NB4 (cell line): Measurements from ENCODE around the gene PTPN5.

ENCODE experiments used
- DNase-seq: peaks from one replicate; pipeline ENCODE4 v3.0.0; 2010; ENCODE audit warnings: low read depth
- H3K4me3 ChIP-seq: one replicate; pipeline ENCODE4 v1.5.1; 2011; ENCODE audit warnings: mild to moderate bottlenecking, low read depth, low read length, moderate library complexity
- CTCF ChIP-seq: IDR thresholded peaks from one replicate; pipeline ENCODE4 v1.5.1; 2012; ENCODE audit warnings: low read depth, low read length
- MAX ChIP-seq: IDR thresholded peaks from 2 replicates; pipeline ENCODE4 v1.6.1; 2011; ENCODE audit warnings: low read depth, low read length
- MYC ChIP-seq: IDR thresholded peaks from 2 replicates; pipeline ENCODE4 v1.6.1; 2011; ENCODE audit warnings: low read depth, low read length
- POLR2A ChIP-seq: IDR thresholded peaks from 2 replicates; pipeline ENCODE4 v1.6.1; 2011; ENCODE audit warnings: mild to moderate bottlenecking; ENCODE audit not compliant: insufficient read length; ENCODE audit errors: extremely low read depth

Gene PTPN5

GRCh38 chr11:18748766-18749365 lies 42.7 kb downstream of the PTPN5 start:
- no peak overlapping the region for H3K4me3 ChIP-seq
- no peak for TF ChIP-seq POLR2A
- no peak for TF ChIP-seq MYC
- no peak for TF ChIP-seq CTCF
- no peak for TF ChIP-seq MAX
- no peak for DNase-seq

GRCh38 chr11:18745251-18745650 lies 46.3 kb downstream of the PTPN5 start:
- DNase-seq, result no peak
- TF ChIP-seq MAX, result no peak
- no peak for TF ChIP-seq CTCF
- TF ChIP-seq MYC, result no peak
- TF ChIP-seq POLR2A, result no peak
- no peak overlapping the region for H3K4me3 ChIP-seq

GRCh38 chr11:18743900-18744514 lies 47.6 kb downstream of the PTPN5 start:
- no peak for TF ChIP-seq MYC
- TF ChIP-seq MAX, result no peak
- TF ChIP-seq CTCF, result no peak
- TF ChIP-seq POLR2A, result no peak
- DNase-seq, result no peak
- no peak overlapping the region for H3K4me3 ChIP-seq

GRCh38 chr11:18743365-18743764 lies 48.2 kb downstream of the PTPN5 start:
- no peak for DNase-seq
- no peak for TF ChIP-seq CTCF
- no peak for TF ChIP-seq MYC
- TF ChIP-seq MAX, result no peak
- H3K4me3 ChIP-seq, result no peak overlapping the region

- no peak for DNase-seq
- TF ChIP-seq MYC (no peak), CTCF (no peak), MAX (no peak), POLR2A (no peak)
- H3K4me3 ChIP-seq, result no peak overlapping the region
Observed at GRCh38 chr11:18741783-18742182, 49.8 kb downstream of the PTPN5 start.
